Keratinocyte (primary cell): ENCODE results near the gene NIPAL1. TPM values are rescaled to one million over a fixed set of nuclear protein-coding genes. Genes with fewer than 3 reads are reported as not detected.

ENCODE experiments used
- DNase-seq: peaks from one replicate; pipeline ENCODE4 v3.0.0-alpha.2; 2011; ENCODE audit warnings: low read depth, missing footprints, low spot score
- FAIRE-seq: peaks from 2 replicates; lab custom pipeline; 2011; peaks lifted over from hg19 to GRCh38; lab: Jason Lieb, UNC
- H2AFZ ChIP-seq: 2 replicates; pipeline ENCODE4 v1.6.0; 2012; ENCODE audit warnings: low read length, control low read depth, inconsistent platforms; ENCODE audit not compliant: control insufficient read depth
- H3K27ac ChIP-seq: 2 replicates; pipeline ENCODE4 v1.5.1; 2011; ENCODE audit warnings: low read length; ENCODE audit not compliant: control insufficient read depth, insufficient read depth
- H3K27me3 ChIP-seq: 3 replicates; pipeline ENCODE4 v1.6.0; 2011; ENCODE audit warnings: low read length; ENCODE audit not compliant: control insufficient read depth, insufficient read depth; ENCODE audit errors: extremely low read depth
- H3K36me3 ChIP-seq, 2 experiments: 2 replicates in 1 of 2; 3 replicates in 1 of 2; pipeline ENCODE4 v1.5.1; 2011; ENCODE audit warnings: low read length in 2 of 2, mild to moderate bottlenecking in 1 of 2; ENCODE audit not compliant: control insufficient read depth in 2 of 2, insufficient read depth in 2 of 2; ENCODE audit errors: extremely low read depth in 1 of 2
- H3K4me1 ChIP-seq: 3 replicates; pipeline ENCODE4 v1.5.1; 2011; ENCODE audit warnings: low read length; ENCODE audit not compliant: control insufficient read depth, insufficient read depth; ENCODE audit errors: extremely low read depth
- H3K4me2 ChIP-seq: 3 replicates; pipeline ENCODE4 v1.6.0; 2011; ENCODE audit warnings: low read depth, low read length; ENCODE audit not compliant: control insufficient read depth, insufficient read depth; ENCODE audit errors: extremely low read depth
- H3K4me3 ChIP-seq, 3 experiments: fragments of 200-600 bp in 1 of 3; sonication (generic) in 1 of 3; 2 replicates in 2 of 3; 3 replicates in 1 of 3; pipeline ENCODE4 v1.5.1; 2011 to 2016; ENCODE audit warnings: low read length in 3 of 3, mild to moderate bottlenecking in 3 of 3, control low read depth in 2 of 3, inconsistent platforms in 1 of 3, low read depth in 1 of 3, mixed read lengths in 1 of 3, mixed run types in 1 of 3, moderate library complexity in 1 of 3; ENCODE audit not compliant: control insufficient read depth in 2 of 3, insufficient read depth in 2 of 3; ENCODE audit errors: extremely low read depth in 1 of 3
- H3K79me2 ChIP-seq: 2 replicates; pipeline ENCODE4 v1.6.0; 2012; ENCODE audit warnings: low read length; ENCODE audit not compliant: control insufficient read depth, insufficient read depth
- H3K9ac ChIP-seq: 3 replicates; pipeline ENCODE4 v1.6.0; 2011; ENCODE audit warnings: low read length; ENCODE audit not compliant: control insufficient read depth, insufficient read depth; ENCODE audit errors: extremely low read depth
- H3K9me1 ChIP-seq: 3 replicates; pipeline ENCODE4 v1.6.0; 2011; ENCODE audit warnings: low read length; ENCODE audit not compliant: control insufficient read depth, insufficient read depth; ENCODE audit errors: extremely low read depth
- H3K9me3 ChIP-seq: 2 replicates; pipeline ENCODE4 v1.5.1; 2012; ENCODE audit warnings: low read depth, low read length; ENCODE audit not compliant: control insufficient read depth
- H4K20me1 ChIP-seq: 3 replicates; pipeline ENCODE4 v1.6.0; 2011; ENCODE audit warnings: low read length; ENCODE audit not compliant: control insufficient read depth, insufficient read depth; ENCODE audit errors: extremely low read depth
- CTCF ChIP-seq, 3 experiments: IDR thresholded peaks in 1 of 3; conservative IDR thresholded peaks in 1 of 3; optimal IDR thresholded peaks in 1 of 3; 2 replicates in 2 of 3; 3 replicates in 1 of 3; pipeline versions ENCODE3 to v1.5.1; 2011; ENCODE audit warnings: low read length in 3 of 3, mild to moderate bottlenecking in 3 of 3, moderate library complexity in 2 of 3, control low read depth in 1 of 3, inconsistent platforms in 1 of 3; ENCODE audit not compliant: insufficient read depth in 2 of 3; ENCODE audit errors: extremely low read depth in 1 of 3
- EZH2 ChIP-seq: IDR thresholded peaks from one replicate; pipeline ENCODE4 v1.6.1; 2012; ENCODE audit warnings: inconsistent platforms, mild to moderate bottlenecking, low read length, moderate library complexity
- dilution Hi-C: fragments of 300-500 bp; cut with MboI; formaldehyde crosslinking; loops from one replicate; pipeline ENCODE4 v1.7.0; 2020; ENCODE audit warnings: low sequenced_read_pairs; ENCODE audit not compliant: extremely low pct_ligation_motif_present
- polyA plus RNA-seq, 5 experiments: library from polyadenylated mRNA; depleted of rRNA in 3 of 5; stranded (reverse) in 3 of 5; stranded (forward) in 1 of 5; unstranded in 1 of 5; fragments of >200 nt; gene quantifications; 1 replicate in 1 of 5; 2 replicates in 3 of 5; 3 replicates in 1 of 5; pipeline versions ENCODE4 v1.2.1 to v1.2.3, GENCODE V29; 2011 to 2012; ENCODE audit warnings: missing spikeins in 2 of 5, low read depth in 1 of 5, low replicate concordance in 1 of 5

NIPAL1 gene
- polyA plus RNA-seq, 1 donor (not counting 4 experiments of a cell fraction or from before 2014, with no cell fraction given), result 18.9 TPM

DNA sequence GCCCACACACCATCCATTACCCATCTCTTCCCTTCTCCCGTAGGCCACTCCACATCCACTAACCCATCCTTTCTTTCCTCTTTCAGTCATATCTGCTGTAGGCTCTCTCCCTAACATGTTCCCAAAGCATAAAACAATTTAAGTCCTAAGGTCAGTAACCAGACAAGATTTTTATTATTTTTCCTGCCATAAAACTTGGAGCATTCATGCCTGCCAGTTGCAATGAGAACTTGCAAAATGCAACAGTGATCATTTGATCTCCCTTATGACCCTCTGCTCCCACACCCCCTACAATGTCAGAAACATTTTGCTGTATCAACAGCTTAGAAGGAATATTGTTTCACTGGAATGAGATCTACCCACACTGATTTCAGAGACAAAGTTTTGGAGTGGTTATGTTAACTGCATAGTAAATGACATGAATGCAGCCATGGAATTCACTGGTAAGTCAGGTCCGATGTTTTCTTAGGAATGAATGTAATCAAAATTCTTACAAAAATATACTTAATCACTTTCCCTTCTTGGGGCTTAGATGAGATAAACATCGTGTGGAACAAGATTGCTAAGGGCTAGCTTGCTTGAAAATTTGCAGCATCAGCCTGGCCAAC is 5.7 kb downstream of the NIPAL1 start:
- H3K4me1 ChIP-seq, result peaks cover 15% of the 10 kb centered on the region
- no peak overlapping the region for H2AFZ ChIP-seq
- DNase-seq, result no peak
- no peak overlapping the region for H3K4me2 ChIP-seq
- H3K4me3 ChIP-seq, result no peak overlapping the region
- FAIRE-seq, result peak; percentile 49
- peaks cover 6 to 13% of the 10 kb centered on the region in 2 experiments for H3K36me3 ChIP-seq
- H3K79me2 ChIP-seq, result peaks cover 46% of the 10 kb centered on the region
- H4K20me1 ChIP-seq, result no peaks in the 10 kb centered on the region
- TF ChIP-seq CTCF (optimal IDR thresholded peaks at IDR 0.05 in 1 of 3, IDR thresholded peaks at IDR 0.05 in 1 of 3, conservative IDR thresholded peaks at IDR 0.05 in 1 of 3; ENCODE audit: extremely low read depth in 1 of 3, insufficient read depth in 2 of 3, low read length in 3 of 3) (no peak), EZH2 (no peak)
- dilution Hi-C loops, result no loop called here
- no peak overlapping the region for H3K9ac ChIP-seq
- H3K9me3 ChIP-seq, result no peaks in the 10 kb centered on the region
- no peaks in the 10 kb centered on the region for H3K9me1 ChIP-seq
- no peak overlapping the region for H3K27ac ChIP-seq
- no peaks in the 10 kb centered on the region for H3K27me3 ChIP-seq

- DNase-seq (no peak), FAIRE-seq (no peak)
- peaks cover 6 to 13% of the 10 kb centered on the region in 2 experiments for H3K36me3 ChIP-seq
- no peak overlapping the region for H3K9ac ChIP-seq
- H2AFZ ChIP-seq, result no peak overlapping the region
- H3K4me1 ChIP-seq, result no peaks in the 10 kb centered on the region
- no peaks in the 10 kb centered on the region for H4K20me1 ChIP-seq
- no peak overlapping the region for H3K27ac ChIP-seq
- H3K9me3 ChIP-seq, result no peaks in the 10 kb centered on the region
- no peaks in the 10 kb centered on the region for H3K9me1 ChIP-seq
- no peak overlapping the region for H3K4me2 ChIP-seq
- H3K27me3 ChIP-seq, result no peaks in the 10 kb centered on the region
- H3K4me3 ChIP-seq, result no peak overlapping the region
- peaks cover 29% of the 10 kb centered on the region for H3K79me2 ChIP-seq
- TF ChIP-seq CTCF (optimal IDR thresholded peaks at IDR 0.05 in 1 of 3, IDR thresholded peaks at IDR 0.05 in 1 of 3, conservative IDR thresholded peaks at IDR 0.05 in 1 of 3; ENCODE audit: extremely low read depth in 1 of 3, insufficient read depth in 2 of 3, low read length in 3 of 3) (no peak), EZH2 (no peak)
- dilution Hi-C loops, result no loop called here
Measured at GRCh38 chr4:48024522-48024921, 8.0 kb downstream of the NIPAL1 start.
